Natural killer cell (primary cell): ENCODE results near the gene B3GNT7. TPM values are rescaled to one million over a fixed set of nuclear protein-coding genes. Genes with fewer than 3 reads are reported as not detected.

Experiments used
- ATAC-seq, 3 donors: fragments of 150-1000 bp in 2 of 3; fragments of 200-7000 bp in 1 of 3; cut with Tn5 transposase; 1 replicate in 1 of 3; 2 replicates in 2 of 3; pipeline ENCODE4 v1.10.0; 2021; ENCODE audit warnings: mild to moderate bottlenecking in 2 of 3, moderate library complexity in 2 of 3
- DNase-seq, 2 donors: peaks; one replicate each; pipeline versions ENCODE4 v3.0.0 to v3.0.0-alpha.2; 2013 to 2021; ENCODE audit warnings: mixed read lengths in 1 of 2
- H3K27ac ChIP-seq: one replicate; pipeline ENCODE4 v1.5.1; 2013; ENCODE audit warnings: mild to moderate bottlenecking, low read length
- H3K27me3 ChIP-seq: one replicate; pipeline ENCODE4 v1.6.1; 2013; ENCODE audit warnings: low read length; ENCODE audit not compliant: control insufficient read depth, insufficient read depth
- H3K36me3 ChIP-seq: one replicate; pipeline ENCODE4 v1.6.1; 2013; ENCODE audit warnings: low read length; ENCODE audit not compliant: control insufficient read depth, insufficient read depth
- H3K4me1 ChIP-seq: one replicate; pipeline ENCODE4 v1.6.1; 2013; ENCODE audit warnings: low read length; ENCODE audit not compliant: control insufficient read depth, insufficient read depth
- H3K4me3 ChIP-seq: one replicate; pipeline ENCODE4 v1.5.1; 2013; ENCODE audit warnings: low read length
- H3K9me3 ChIP-seq: one replicate; pipeline ENCODE4 v1.6.1; 2013; ENCODE audit warnings: low read length; ENCODE audit not compliant: control insufficient read depth, insufficient read depth
- H3K27ac Mint-ChIP-seq, 2 donors: one replicate each; pipeline ENCODE4 v1.8.0; 2022; ENCODE audit warnings: mild to moderate bottlenecking in 2 of 2, mixed read lengths in 2 of 2, moderate library complexity in 1 of 2
- H3K27me3 Mint-ChIP-seq, 2 donors: one replicate each; pipeline ENCODE4 v1.8.0; 2022; ENCODE audit warnings: low read depth in 2 of 2, mixed read lengths in 2 of 2
- H3K36me3 Mint-ChIP-seq: one replicate; pipeline ENCODE4 v1.8.0; 2022; ENCODE audit warnings: mixed read lengths
- H3K4me1 Mint-ChIP-seq, 2 donors: one replicate each; pipeline ENCODE4 v1.8.0; 2022; ENCODE audit warnings: mixed read lengths in 2 of 2
- H3K4me3 Mint-ChIP-seq: one replicate; pipeline ENCODE4 v1.8.0; 2022; ENCODE audit warnings: mild to moderate bottlenecking, moderate library complexity, mixed read lengths
- H3K9me3 Mint-ChIP-seq, 2 donors: one replicate each; pipeline ENCODE4 v1.8.0; 2022; ENCODE audit warnings: mixed read lengths in 2 of 2
- CTCF ChIP-seq: fragments of 200-600 bp; IDR thresholded peaks from one replicate; pipeline ENCODE4 v1.8.0; 2022; ENCODE audit warnings: antibody characterized with exemption
- WGBS: methylation state at CpG from one replicate; pipeline ENCODE4 v1.1.7; 2013; ENCODE audit warnings: missing lambda C conversion rate; ENCODE audit not compliant: insufficient coverage; 5-methylcytosine and 5-hydroxymethylcytosine counted together
- intact Hi-C: fragments of 100-400 bp; cut with micrococcal nuclease; formaldehyde crosslinking; loops from one replicate; pipeline ENCODE4 v1.14.2; 2022
- total RNA-seq, 4 donors: library from RNA; stranded (reverse); fragments of 120-200 nt in 1 of 4; gene quantifications; one replicate each; pipeline versions ENCODE4 v1.2.3 to v1.2.4, GENCODE V29; 2013 to 2022

The B3GNT7 gene
- total RNA-seq, 3 donors from 2014 or later (not counting 1 experiment from before 2014, with no cell fraction given), result 87.5 to 151 (median 113) TPM

GRCh38 chr2:231380307-231380706 lies 15.2 kb upstream of the B3GNT7 start:
- Mint-ChIP-seq H3K4me1 (peaks cover 19 to 33% of the 10 kb centered on the region in 2 donors), H3K9me3 (no peaks in the 10 kb centered on the region), H3K27me3 (peaks cover 0 to 3% of the 10 kb centered on the region in 2 donors), H3K36me3 (no peaks in the 10 kb centered on the region), H3K27ac (no peak overlapping the region), H3K4me3 (no peak overlapping the region)
- H3K4me3 ChIP-seq, result no peak overlapping the region
- no peaks in the 10 kb centered on the region for H3K27me3 ChIP-seq
- no peak overlapping the region for H3K27ac ChIP-seq
- 93% methylated on average over 10 of the region's 10 CpGs for WGBS
- intact Hi-C loops, result no loop called here
- no peak for DNase-seq
- peaks cover 29% of the 10 kb centered on the region for H3K4me1 ChIP-seq
- ATAC-seq, result no peak
- H3K9me3 ChIP-seq, result no peaks in the 10 kb centered on the region
- no peaks in the 10 kb centered on the region for H3K36me3 ChIP-seq
- no peak for TF ChIP-seq CTCF

GRCh38 chr2:231380991-231381847 lies 14.3 kb upstream of the B3GNT7 start:
- no peak overlapping the region for H3K27ac ChIP-seq
- Mint-ChIP-seq H3K27ac (peak overlapping the region; percentile 11 to 93), H3K27me3 (peaks cover 0 to 3% of the 10 kb centered on the region in 2 donors), H3K4me1 (peaks cover 28 to 41% of the 10 kb centered on the region in 2 donors), H3K36me3 (no peaks in the 10 kb centered on the region), H3K4me3 (no peak overlapping the region), H3K9me3 (no peaks in the 10 kb centered on the region)
- no peak overlapping the region for H3K4me3 ChIP-seq
- no peak for ATAC-seq
- 93% methylated on average over 5 of the region's 5 CpGs for WGBS
- TF ChIP-seq CTCF, result no peak
- no peaks in the 10 kb centered on the region for H3K27me3 ChIP-seq
- no peaks in the 10 kb centered on the region for H3K36me3 ChIP-seq
- no peaks in the 10 kb centered on the region for H3K9me3 ChIP-seq
- H3K4me1 ChIP-seq, result peaks cover 38% of the 10 kb centered on the region
- intact Hi-C loops, result no loop called here
- DNase-seq, result no peak

- no peak for ATAC-seq
- Histone ChIP-seq H3K4me3 (no peak overlapping the region), H3K27me3 (no peaks in the 10 kb centered on the region), H3K36me3 (no peaks in the 10 kb centered on the region), H3K27ac (no peak overlapping the region), H3K4me1 (peaks cover 47% of the 10 kb centered on the region), H3K9me3 (no peaks in the 10 kb centered on the region)
- 86% methylated on average over 8 of the region's 8 CpGs for WGBS
- no peak for DNase-seq
- TF ChIP-seq CTCF, result no peak
- no peaks in the 10 kb centered on the region for H3K9me3 Mint-ChIP-seq
- peak overlapping the region; percentile 93 to 95 for H3K27ac Mint-ChIP-seq
- H3K4me3 Mint-ChIP-seq, result no peak overlapping the region
- H3K36me3 Mint-ChIP-seq, result no peaks in the 10 kb centered on the region
- peaks cover 35 to 46% of the 10 kb centered on the region in 2 donors for H3K4me1 Mint-ChIP-seq
- H3K27me3 Mint-ChIP-seq, result peaks cover 0 to under 1% of the 10 kb centered on the region in 2 donors
- intact Hi-C loops, result no loop called here
Observed at GRCh38 chr2:231382116-231382515, 13.4 kb upstream of the B3GNT7 start.
